ENCODE data around the gene AK1. TPM values are rescaled to one million over a fixed set of nuclear protein-coding genes. Genes with fewer than 3 reads are reported as not detected.
"Not testable (repeated sequence)": the region's sequence is repeated elsewhere in the genome, so short reads cannot be mapped to it uniquely, and the experiment has no call there.

AK1 gene
- total RNA-seq, 1 donor from 2014 or later: 25.7 TPM

DNA sequence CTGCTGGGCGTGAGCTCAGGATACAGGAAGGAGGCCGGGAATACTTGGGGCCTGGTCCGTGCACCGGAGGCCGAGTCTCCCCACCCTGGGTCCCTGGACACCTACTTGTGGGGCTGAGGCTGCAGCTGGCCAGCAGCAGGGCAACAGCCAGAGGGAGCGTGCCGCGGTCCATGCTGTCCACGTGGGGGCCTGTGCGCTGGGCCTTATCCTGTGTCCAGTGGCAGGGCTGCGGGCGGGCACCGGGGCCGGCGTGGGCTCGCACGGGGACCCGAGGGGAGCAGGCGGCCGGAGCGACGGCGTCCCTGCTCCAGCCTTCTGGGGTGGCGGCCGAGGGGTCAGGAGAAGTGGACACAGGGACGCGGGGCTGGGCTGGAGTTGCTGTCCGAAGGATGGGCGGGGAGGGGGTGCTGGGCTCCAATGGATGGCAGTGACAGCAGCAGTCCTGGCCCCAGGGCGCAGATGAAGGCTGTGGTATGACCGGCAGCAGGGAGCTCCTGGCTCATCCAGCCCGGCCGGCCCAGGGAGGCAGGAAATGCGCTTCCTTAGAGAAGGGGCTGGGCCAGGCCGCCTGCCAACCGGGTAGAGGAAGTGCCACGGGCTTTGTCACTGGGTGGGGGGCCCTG is 23.2 kb downstream of the AK1 start, which contains the start of gene ENG:
ENG (minus strand) TSS at position 475 of the 623 bp plus-strand sequence; CDS start at position 172, 303 bp downstream.
- FAIRE-seq (no peak), DNase-seq (ENCODE audit: low spot score in 2 of 2) (no peak)

- DNase-seq (ENCODE audit: low spot score in 2 of 2) (no peak), FAIRE-seq (no peak)
These were observed 23.9 kb downstream of the AK1 start for GRCh38 chr9:127853312-127854183.

DNA sequence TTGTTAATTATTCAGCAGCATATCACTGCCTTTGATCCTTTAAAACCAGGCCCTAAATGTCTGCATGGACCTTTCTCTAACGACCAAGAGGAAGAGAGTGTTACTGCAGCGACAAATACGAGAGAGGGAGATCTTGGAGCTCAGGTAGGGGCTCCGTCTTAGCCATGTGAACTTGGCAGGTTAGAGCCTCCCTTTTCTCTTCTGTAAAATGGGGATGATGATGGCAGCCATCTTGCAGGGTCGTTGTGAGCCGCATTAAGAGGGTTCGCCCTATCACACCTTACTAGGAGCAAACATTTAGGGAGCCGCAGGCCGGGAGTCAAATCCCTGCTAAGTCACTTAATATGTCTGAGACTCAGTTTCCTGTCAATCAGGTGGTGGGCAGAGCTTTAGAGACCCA is 24.6 kb downstream of the AK1 start:
- DNase-seq (ENCODE audit: low spot score in 2 of 2): no peak
- no peak for FAIRE-seq

- FAIRE-seq (no peak), DNase-seq (ENCODE audit: low spot score in 2 of 2) (no peak)
These were observed 27.1 kb downstream of the AK1 start for GRCh38 chr9:127850286-127850830.

DNA sequence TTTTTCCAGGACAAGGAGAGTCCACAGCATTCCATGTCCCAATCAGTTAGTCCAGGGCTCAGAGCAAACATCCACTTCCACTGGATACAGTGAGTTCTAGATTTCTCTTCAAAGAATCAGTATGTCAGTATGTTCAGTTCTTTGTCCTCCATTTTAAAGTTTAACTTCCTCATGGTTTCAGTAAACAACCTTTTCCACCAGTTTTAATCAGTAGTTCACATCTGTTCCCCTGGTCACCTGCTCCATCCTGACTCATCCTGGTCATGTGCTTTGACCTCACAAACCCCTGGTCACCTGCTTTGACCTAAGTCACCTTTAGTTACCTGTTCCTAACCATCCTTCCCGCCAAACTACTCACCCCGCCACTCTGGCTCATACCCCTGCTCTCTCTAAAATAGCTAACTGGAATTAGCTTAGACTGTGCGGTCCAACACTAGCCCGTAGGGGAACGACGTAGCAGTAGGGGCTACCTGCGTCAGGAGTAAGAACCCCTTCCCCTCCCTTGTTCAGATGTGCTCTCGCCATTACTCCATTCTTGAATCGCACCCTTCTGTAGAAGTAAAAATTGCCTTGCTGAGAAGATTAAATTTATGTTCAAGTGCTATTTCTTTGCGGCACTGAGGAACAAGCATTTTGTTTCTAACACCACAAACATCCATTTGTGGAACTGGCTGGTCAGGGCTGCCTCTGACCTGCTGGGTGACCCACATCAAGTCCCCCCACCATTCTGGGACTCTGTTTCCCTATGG is 28.5 kb downstream of the AK1 start:
- DNase-seq (ENCODE audit: low spot score in 2 of 2) (no peak), FAIRE-seq (no peak)

DNA sequence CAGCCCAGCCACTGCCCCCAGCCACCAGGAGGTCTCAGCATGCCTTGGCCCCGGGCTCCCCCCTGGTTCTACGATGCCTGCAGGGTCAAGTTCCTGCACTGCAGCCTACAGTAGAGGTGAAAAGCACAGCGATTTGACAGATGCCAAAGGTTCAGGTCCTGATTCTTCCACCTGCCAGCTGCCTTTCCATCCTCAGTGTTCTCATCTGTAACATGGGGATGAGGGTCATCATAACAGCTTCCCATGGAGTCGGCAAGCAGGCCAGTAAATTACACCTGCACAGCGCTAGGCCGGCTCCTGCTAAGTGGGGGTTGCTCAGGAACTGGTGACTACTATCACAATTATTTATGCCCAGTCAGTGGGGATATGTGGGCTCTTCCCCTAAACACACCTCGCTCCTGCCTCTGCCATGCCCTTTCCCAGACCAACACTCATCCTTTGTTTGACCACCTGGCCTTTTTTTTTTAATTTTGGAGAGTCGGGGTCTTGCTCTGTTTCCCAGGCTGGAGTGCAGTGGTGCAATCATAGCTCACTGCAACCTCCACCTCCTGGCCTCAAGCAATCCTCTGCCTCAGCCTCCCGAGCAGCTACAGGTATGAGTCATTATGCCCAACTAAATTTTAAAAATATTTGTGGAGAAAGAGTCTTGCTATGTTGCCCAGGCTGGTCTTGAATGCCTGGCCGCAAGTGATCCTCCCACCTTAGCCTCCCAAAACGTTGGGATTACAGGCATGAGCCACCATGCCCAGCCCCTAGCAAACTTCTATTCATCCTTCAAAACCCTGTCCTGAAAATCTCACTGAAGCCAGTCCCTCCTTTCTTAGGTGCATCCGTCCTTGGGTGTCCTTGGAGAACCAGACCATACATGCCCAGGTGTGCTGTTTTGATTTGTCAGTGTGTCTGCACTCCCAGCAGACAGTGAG is 29.4 kb downstream of the AK1 start:
- no peak for DNase-seq (ENCODE audit: low spot score in 2 of 2)
- FAIRE-seq: no peak

DNA sequence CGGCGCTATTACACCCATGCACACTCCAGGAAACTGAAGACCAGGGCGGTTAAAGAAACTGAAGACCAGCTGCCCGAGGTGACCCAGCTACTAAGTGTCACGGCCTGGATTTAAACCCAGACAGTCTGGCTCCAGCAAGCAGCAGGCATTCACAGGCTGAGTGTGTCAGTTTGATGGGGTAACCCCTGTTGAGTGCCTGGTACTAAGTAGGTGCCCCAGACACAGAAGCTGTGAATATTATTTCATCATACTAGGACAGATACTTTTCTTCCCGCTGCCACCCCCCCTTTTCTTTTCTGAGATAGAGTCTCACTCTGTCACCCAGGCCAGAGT is 30.3 kb downstream of the AK1 start:
- FAIRE-seq (no peak), DNase-seq (ENCODE audit: low spot score in 2 of 2) (no peak)

DNA sequence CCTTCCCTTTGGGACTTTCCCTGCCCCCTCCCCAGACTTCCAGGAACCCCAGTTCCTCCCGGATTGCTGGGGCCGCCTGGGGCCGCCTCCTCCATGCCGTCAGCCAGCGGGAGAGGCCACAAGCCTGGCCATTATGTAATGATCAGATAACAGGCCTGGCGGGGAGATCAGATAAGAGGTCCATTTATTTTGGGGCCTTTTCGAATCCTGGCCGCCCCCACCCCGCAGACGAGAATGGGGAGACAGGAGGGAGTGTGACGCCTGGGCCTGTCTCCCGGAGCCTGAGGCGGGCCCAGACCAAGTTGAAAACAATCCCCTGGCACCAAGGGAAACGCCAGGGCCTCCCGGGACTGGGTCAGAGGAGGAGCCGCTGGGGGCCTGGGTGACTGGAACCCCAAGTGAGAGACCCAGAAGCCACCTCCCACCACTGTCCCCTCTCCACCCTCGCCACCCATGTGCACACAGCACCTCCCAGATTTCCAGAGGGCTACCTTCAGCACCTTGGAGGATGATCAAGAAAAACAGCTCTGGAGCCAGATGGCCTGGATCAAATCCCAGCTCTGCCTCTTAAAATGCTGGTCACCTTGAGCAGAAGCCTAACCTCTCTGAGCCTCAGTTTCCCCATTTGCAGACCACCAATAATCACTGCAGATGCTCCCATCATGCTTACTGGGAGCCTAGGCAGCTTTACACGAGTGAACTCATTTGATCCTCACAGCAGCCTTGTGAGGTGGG is 30.9 kb downstream of the AK1 start:
- DNase-seq (ENCODE audit: low spot score in 2 of 2): no peak

GRCh38 chr9:127845619-127846018 is 31.9 kb downstream of the AK1 start:
- not testable (repeated sequence) for FAIRE-seq; DNase-seq (ENCODE audit: low spot score in 2 of 2)

More for the DNA sequence above, 30.9 kb downstream of the AK1 start:
- FAIRE-seq: no peak

DNA sequence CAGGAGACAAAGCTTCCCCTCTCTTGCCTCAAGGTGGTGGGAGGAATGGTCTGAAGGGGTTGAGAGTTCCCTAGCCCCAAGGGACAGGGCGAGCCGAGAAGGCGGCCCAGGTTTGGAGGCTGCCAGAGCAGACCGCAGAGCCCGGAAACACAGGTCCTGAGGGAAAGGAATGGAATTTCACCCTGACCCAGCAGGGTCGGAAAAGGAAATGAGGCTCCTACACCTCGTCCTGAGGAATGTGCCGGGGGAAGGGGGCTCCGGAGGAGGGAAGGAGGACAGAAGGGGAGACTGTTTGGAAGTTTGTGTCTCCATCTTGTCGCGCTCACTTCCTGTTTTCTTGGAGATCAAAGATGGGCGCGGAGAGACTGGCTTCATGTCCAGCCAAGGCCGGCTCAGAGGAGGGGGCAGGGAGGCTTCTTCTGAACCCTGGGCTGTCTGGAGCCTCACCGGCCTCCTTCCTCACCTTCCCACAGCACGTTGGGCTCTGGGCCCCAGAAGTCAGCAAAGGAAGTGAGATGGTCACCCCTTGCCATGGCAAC is 32.6 kb downstream of the AK1 start:
- FAIRE-seq (no peak), DNase-seq (ENCODE audit: low spot score in 2 of 2) (no peak)

DNA sequence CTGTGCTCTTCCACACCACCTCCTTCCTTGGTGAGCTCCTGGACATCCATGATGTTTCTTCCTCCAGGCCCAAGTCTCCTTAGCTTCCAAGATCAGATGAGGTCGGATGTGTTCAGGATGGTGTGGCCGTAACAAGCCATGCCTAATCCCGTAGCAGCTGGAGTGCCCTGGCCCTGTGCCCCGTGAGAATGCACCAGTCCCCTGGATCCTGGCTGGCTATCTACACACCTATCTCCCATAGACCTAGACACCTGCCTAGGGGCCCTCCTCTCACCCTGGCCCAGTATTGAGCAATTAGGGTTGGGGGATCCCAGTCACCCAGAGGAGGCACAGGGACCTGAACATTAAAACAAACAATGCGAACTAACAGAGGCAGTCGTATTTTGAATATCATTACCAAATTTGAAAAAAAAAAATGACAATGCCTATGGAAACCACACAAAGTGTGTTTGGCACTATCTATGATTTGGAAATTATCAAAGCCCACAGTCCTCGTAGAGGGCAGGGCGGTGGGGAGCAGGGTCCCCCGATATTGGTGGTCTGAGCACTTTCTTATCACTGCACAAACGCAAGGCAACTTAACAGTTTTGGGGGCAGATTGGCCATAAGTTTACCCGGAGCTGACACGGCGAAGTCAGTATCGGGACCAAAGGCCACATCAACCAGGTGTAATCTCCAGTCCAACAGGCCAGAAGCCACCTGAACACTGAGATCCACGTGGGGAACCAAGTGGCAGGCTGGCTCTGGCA is 36.2 kb downstream of the AK1 start:
- no peak for DNase-seq (ENCODE audit: low spot score in 2 of 2)
- FAIRE-seq: no peak

GRCh38 chr9:127838375-127839078 is 38.9 kb downstream of the AK1 start:
- DNase-seq (ENCODE audit: low spot score in 2 of 2) (peak in 1 of 2 donors; percentile 64), FAIRE-seq (no peak)

DNA sequence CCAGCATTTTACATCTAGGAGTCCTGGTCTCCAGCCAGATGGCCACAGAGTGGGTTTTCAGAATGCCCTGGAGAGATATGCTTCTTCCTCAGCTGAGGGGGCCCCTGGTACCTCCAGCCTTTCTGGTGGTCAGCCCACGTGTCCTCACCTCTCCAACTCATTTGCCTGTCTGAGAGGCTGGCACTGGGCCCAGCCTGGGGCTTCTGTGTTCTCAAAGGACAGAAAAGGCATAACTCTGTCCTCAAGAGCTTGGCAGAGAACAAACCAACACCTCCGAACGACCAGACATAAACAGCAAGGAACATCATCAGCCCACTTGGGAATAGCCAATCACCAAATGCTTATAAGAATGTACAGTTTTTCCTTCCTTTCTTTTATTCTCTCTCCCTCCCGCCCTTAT is 40.1 kb downstream of the AK1 start:
- DNase-seq (ENCODE audit: low spot score in 2 of 2): no peak
- no peak for FAIRE-seq

DNA sequence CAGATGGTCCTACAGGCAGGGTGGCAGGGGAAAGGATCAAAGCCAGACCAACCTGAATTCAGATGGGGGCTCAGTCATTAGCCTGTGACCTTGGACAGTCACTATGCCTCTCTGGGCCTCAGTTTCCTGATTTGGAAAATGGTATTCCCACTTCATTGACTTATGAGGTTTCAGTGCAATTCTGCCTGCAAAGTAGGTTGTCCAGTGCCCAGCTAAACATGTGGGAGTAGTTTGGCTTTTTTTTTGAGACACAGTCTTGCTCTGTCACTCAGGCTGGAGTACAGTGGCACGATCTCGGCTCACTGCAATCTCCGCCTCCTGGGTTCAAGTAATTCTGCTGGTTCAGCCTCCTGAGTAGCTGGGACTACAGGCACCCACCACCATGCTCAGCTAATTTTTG is 40.9 kb downstream of the AK1 start:
- FAIRE-seq: not testable (repeated sequence)

DNA sequence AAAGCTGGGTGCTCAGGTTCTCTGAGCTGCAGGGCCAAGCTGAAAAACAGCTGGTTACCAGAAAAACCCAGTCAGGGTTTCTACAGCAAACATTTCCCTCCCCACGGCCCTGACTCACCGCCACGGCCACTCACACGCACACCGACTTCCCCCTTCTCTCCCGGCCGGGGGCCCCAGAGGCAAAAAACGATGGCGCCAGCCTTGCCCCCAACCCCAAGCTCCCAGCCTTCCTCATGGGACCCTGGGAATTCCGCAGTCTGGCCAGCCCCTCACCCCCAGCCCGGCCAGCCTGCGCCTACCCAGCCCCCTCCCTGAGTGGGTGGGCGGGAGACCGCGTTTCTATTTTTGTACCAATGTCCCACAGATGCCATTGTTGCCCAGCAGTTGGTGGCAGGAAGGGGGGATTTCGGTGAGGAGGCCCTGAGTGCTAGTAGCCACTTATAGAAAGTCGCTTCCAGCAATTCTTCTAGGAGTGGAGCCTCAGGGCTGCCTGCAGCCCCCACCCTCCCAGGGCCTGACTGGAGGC is 41.4 kb downstream of the AK1 start:
- no peak for FAIRE-seq
- DNase-seq (ENCODE audit: low spot score in 2 of 2): no peak

More for the DNA sequence above, 40.9 kb downstream of the AK1 start:
- not testable (repeated sequence) for DNase-seq (ENCODE audit: low spot score in 2 of 2)

DNA sequence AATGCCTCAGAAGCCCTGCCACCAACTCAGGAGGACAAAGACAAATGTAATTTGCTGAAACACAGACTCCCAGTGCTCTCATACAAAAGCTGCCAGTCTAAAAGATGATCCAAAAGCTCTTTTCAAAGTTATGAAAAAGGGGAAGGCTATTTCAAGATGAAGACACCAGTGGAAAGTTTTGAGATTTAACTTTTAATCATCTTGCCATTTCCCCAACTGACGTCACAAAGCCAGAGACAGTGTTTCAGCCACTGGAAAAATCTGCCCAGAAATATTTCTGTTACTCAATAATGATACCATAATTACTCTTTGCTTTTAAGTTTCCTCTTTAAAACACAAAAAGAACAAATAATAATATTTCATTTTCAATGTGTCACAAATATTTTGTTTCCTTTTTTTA is 43.9 kb downstream of the AK1 start:
- no peak for DNase-seq (ENCODE audit: low spot score in 2 of 2)
- FAIRE-seq: no peak

GRCh38 chr9:127832248-127832647 is 45.2 kb downstream of the AK1 start:
- DNase-seq (ENCODE audit: low spot score in 2 of 2) (no peak), FAIRE-seq (no peak)
